H9 (cell line): ENCODE measurements around the gene NRP2. TPM values are rescaled to one million over a fixed set of nuclear protein-coding genes. Genes with fewer than 3 reads are reported as not detected.

Experiments
- DNase-seq: peaks from one replicate; pipeline ENCODE4 v3.0.0-alpha.2; 2017
- H2AFZ ChIP-seq: one replicate; pipeline ENCODE4 v1.6.1; 2013; ENCODE audit warnings: mild to moderate bottlenecking, low read length, control low read depth, moderate library complexity
- H2AK5ac ChIP-seq: 2 replicates; pipeline ENCODE4 v1.6.1; 2013; ENCODE audit warnings: low read length, control low read depth, mixed read lengths; ENCODE audit not compliant: insufficient read length
- H2BK120ac ChIP-seq: one replicate; pipeline ENCODE4 v1.6.1; 2013; ENCODE audit warnings: low read depth, mild to moderate bottlenecking, low read length, control low read depth, inconsistent platforms; ENCODE audit not compliant: poor library complexity, severe bottlenecking
- H2BK12ac ChIP-seq: 2 replicates; pipeline ENCODE4 v1.6.1; 2013; ENCODE audit warnings: low read length, control low read depth, mixed read lengths, low read depth; ENCODE audit not compliant: insufficient read length
- H2BK15ac ChIP-seq: 2 replicates; pipeline ENCODE4 v1.6.1; 2013; ENCODE audit warnings: low read depth, low read length, control low read depth
- H2BK20ac ChIP-seq: one replicate; pipeline ENCODE4 v1.6.1; 2013; ENCODE audit warnings: low read depth, mild to moderate bottlenecking, low read length, control low read depth, inconsistent platforms; ENCODE audit not compliant: poor library complexity, severe bottlenecking
- H2BK5ac ChIP-seq: 2 replicates; pipeline ENCODE4 v1.6.1; 2013; ENCODE audit warnings: low read length, control low read depth, mixed read lengths; ENCODE audit not compliant: insufficient read length
- H3K14ac ChIP-seq: 2 replicates; pipeline ENCODE4 v1.6.1; 2013; ENCODE audit warnings: low read length, control low read depth; ENCODE audit not compliant: insufficient read depth
- H3K18ac ChIP-seq: 2 replicates; pipeline ENCODE4 v1.6.1; 2013; ENCODE audit warnings: low read depth, mild to moderate bottlenecking, mixed read lengths, low read length, control low read depth; ENCODE audit not compliant: insufficient read length
- H3K23ac ChIP-seq: 2 replicates; pipeline ENCODE4 v1.6.1; 2013; ENCODE audit warnings: low read length, control low read depth, mixed read lengths, low read depth; ENCODE audit not compliant: insufficient read length
- H3K23me2 ChIP-seq: 2 replicates; pipeline ENCODE4 v1.6.1; 2013; ENCODE audit warnings: low read depth, mild to moderate bottlenecking, mixed read lengths, low read length, control low read depth; ENCODE audit not compliant: insufficient read length, poor library complexity, severe bottlenecking
- H3K27ac ChIP-seq: 2 replicates; pipeline ENCODE4 v1.5.1; 2013; ENCODE audit warnings: low read length, control low read depth, mixed read lengths, low read depth; ENCODE audit not compliant: insufficient read length
- H3K27me3 ChIP-seq: 2 replicates; pipeline ENCODE4 v1.6.1; 2013; ENCODE audit warnings: low read length, control low read depth, inconsistent platforms; ENCODE audit not compliant: insufficient read depth
- H3K4ac ChIP-seq: 2 replicates; pipeline ENCODE4 v1.6.1; 2013; ENCODE audit warnings: low read depth, mild to moderate bottlenecking, control low read depth, inconsistent platforms, low read length, moderate library complexity
- H3K4me1 ChIP-seq: 2 replicates; pipeline ENCODE4 v1.6.1; 2013; ENCODE audit warnings: low read length, control low read depth, inconsistent platforms; ENCODE audit not compliant: insufficient read depth
- H3K4me2 ChIP-seq: 2 replicates; pipeline ENCODE4 v1.6.1; 2013; ENCODE audit warnings: low read length, control low read depth, mixed read lengths; ENCODE audit not compliant: insufficient read length, insufficient read depth
- H3K56ac ChIP-seq: 2 replicates; pipeline ENCODE4 v1.6.1; 2013; ENCODE audit warnings: low read depth, mild to moderate bottlenecking, mixed read lengths, low read length, control low read depth; ENCODE audit not compliant: insufficient read length
- H3K79me1 ChIP-seq: 2 replicates; pipeline ENCODE4 v1.6.1; 2013; ENCODE audit warnings: low read depth, mild to moderate bottlenecking, moderate library complexity, low read length, control low read depth, inconsistent platforms; ENCODE audit not compliant: insufficient read depth, poor library complexity, severe bottlenecking
- H3K79me2 ChIP-seq: 2 replicates; pipeline ENCODE4 v1.6.1; 2013; ENCODE audit warnings: low read length, control low read depth, inconsistent platforms; ENCODE audit not compliant: insufficient read depth
- H3K9ac ChIP-seq: 2 replicates; pipeline ENCODE4 v1.6.1; 2013; ENCODE audit warnings: low read length, control low read depth, mixed read lengths; ENCODE audit not compliant: insufficient read length; ENCODE audit errors: extremely low read depth
- H3K9me3 ChIP-seq: one replicate; pipeline ENCODE4 v1.6.1; 2013; ENCODE audit warnings: low read depth, low read length, inconsistent platforms; ENCODE audit not compliant: control insufficient read depth
- H3T11ph ChIP-seq: one replicate; pipeline ENCODE4 v1.6.1; 2013; ENCODE audit warnings: mild to moderate bottlenecking, low read length, control low read depth, inconsistent platforms
- H4K20me1 ChIP-seq: one replicate; pipeline ENCODE4 v1.6.1; 2013; ENCODE audit not compliant: control insufficient read depth, insufficient read length, insufficient read depth
- H4K5ac ChIP-seq: 2 replicates; pipeline ENCODE4 v1.6.1; 2013; ENCODE audit warnings: low read depth, mild to moderate bottlenecking, mixed read lengths, low read length, control low read depth; ENCODE audit not compliant: insufficient read length
- H4K8ac ChIP-seq: replicated peaks from 2 replicates; pipeline ENCODE4 v1.6.1; 2013; ENCODE audit warnings: low read length, control low read depth, mixed read lengths, low read depth; ENCODE audit not compliant: insufficient read length
- H4K91ac ChIP-seq: 2 replicates; pipeline ENCODE4 v1.6.1; 2013; ENCODE audit warnings: low read depth, mild to moderate bottlenecking, moderate library complexity, mixed read lengths, low read length, control low read depth; ENCODE audit not compliant: insufficient read length
- H3K27ac Mint-ChIP-seq, 3 experiments: 2 replicates in 2 of 3; 3 replicates in 1 of 3; pipeline ENCODE4 v1.8.0; 2020 to 2021; ENCODE audit warnings: mixed read lengths in 3 of 3, mild to moderate bottlenecking in 1 of 3, moderate library complexity in 1 of 3
- H3K27me3 Mint-ChIP-seq: 2 replicates; pipeline ENCODE4 v1.8.0; 2021; ENCODE audit warnings: low read depth, mild to moderate bottlenecking, moderate library complexity, mixed read lengths
- H3K36me3 Mint-ChIP-seq, 3 experiments: 2 replicates in 2 of 3; 3 replicates in 1 of 3; pipeline ENCODE4 v1.8.0; 2020 to 2021; ENCODE audit warnings: low read depth in 3 of 3, mixed read lengths in 3 of 3; ENCODE audit not compliant: insufficient read depth in 1 of 3
- H3K4me1 Mint-ChIP-seq, 2 experiments: 2 replicates each; pipeline ENCODE4 v1.8.0; 2020; ENCODE audit warnings: mixed read lengths in 2 of 2
- H3K4me3 Mint-ChIP-seq, 2 experiments: 2 replicates in 1 of 2; 3 replicates in 1 of 2; pipeline ENCODE4 v1.8.0; 2020 to 2021; ENCODE audit warnings: mild to moderate bottlenecking in 2 of 2, mixed read lengths in 2 of 2, moderate library complexity in 1 of 2
- H3K9me3 Mint-ChIP-seq, 2 experiments: 2 replicates in 1 of 2; 3 replicates in 1 of 2; pipeline ENCODE4 v1.8.0; 2020; ENCODE audit warnings: mild to moderate bottlenecking in 2 of 2, mixed read lengths in 2 of 2, moderate library complexity in 1 of 2
- CTCF ChIP-seq: fragments of 200-600 bp; sonication (generic); conservative IDR thresholded peaks from 3 replicates; pipeline ENCODE4 v1.8.0; 2021; ENCODE audit warnings: antibody characterized with exemption, mild to moderate bottlenecking
- WGBS: extraction: QIAGEN DNeasy Blood & Tissue Kit; methylation state at CpG from one replicate; pipeline ENCODE4 v1.1.7; 2013; ENCODE audit warnings: missing lambda C conversion rate, low lambda C conversion rate, mixed read lengths; ENCODE audit not compliant: insufficient read length; ENCODE audit errors: extremely low coverage; 5-methylcytosine and 5-hydroxymethylcytosine counted together
- total RNA-seq: library from RNA; stranded (reverse); gene quantifications from 2 replicates; pipeline ENCODE4 v1.2.1, GENCODE V29; 2021

NRP2 gene
- total RNA-seq, 1 experiment from 2014 or later = 19.7 TPM

- H4K8ac ChIP-seq = no peak overlapping the region
- no peak overlapping the region for H4K5ac ChIP-seq
- H3K4me2 ChIP-seq = no peak overlapping the region
- no peak overlapping the region for H2BK12ac ChIP-seq
- Mint-ChIP-seq H3K36me3 (peaks cover 7 to 32% (median 9%) of the 10 kb centered on the region in 3 experiments; a peak in 6 of 7 replicates), H3K27me3 (no peaks in the 10 kb centered on the region), H3K4me3 (no peak overlapping the region), H3K27ac (no peak overlapping the region; a peak in 1 of 7 replicates), H3K4me1 (peaks cover 30 to 33% of the 10 kb centered on the region in 2 experiments), H3K9me3 (peaks cover 16 to 20% of the 10 kb centered on the region in 2 experiments)
- no peak overlapping the region for H3T11ph ChIP-seq
- H3K14ac ChIP-seq = no peak overlapping the region
- H4K20me1 ChIP-seq = no peaks in the 10 kb centered on the region
- no peak overlapping the region for H3K56ac ChIP-seq
- no peak overlapping the region for H2AK5ac ChIP-seq
- H2BK5ac ChIP-seq = no peak overlapping the region
- H2BK20ac ChIP-seq = no peak overlapping the region
- no peak for TF ChIP-seq CTCF
- no peak overlapping the region for H3K27ac ChIP-seq
- no peak overlapping the region for H3K23ac ChIP-seq
- H3K23me2 ChIP-seq = no peaks in the 10 kb centered on the region
- H2BK120ac ChIP-seq = no peak overlapping the region
- H3K18ac ChIP-seq = no peak overlapping the region
- no peaks in the 10 kb centered on the region for H3K27me3 ChIP-seq
- no peak overlapping the region for H2BK15ac ChIP-seq
- H3K9ac ChIP-seq = no peak overlapping the region
- H3K4ac ChIP-seq = no peak overlapping the region
- H3K9me3 ChIP-seq = no peaks in the 10 kb centered on the region
- H4K91ac ChIP-seq = no peak overlapping the region
- peaks cover 8% of the 10 kb centered on the region; the same call in 1 of the 2 replicates for H3K4me1 ChIP-seq
- no peak for DNase-seq
- H3K79me2 ChIP-seq = no peaks in the 10 kb centered on the region
- no peaks in the 10 kb centered on the region for H3K79me1 ChIP-seq
- H2AFZ ChIP-seq = no peak overlapping the region
- WGBS = no CpG with 5 or more reads among the region's 3 CpGs
These were observed 152.5 kb downstream of the NRP2 start for GRCh38 chr2:205834796-205835195.
